AG08396 (cell line): Measurements from ENCODE around the gene CLK2.
A peak's percentile ranks its signal among the peaks of the same experiment; 100 is the strongest.

Experiments used
- DNase-seq: peaks from one replicate; pipeline ENCODE4 v3.0.0; 2012; ENCODE audit warnings: low spot score, mixed read lengths

The CLK2 gene

GRCh38 chr1:155273343-155274245, at the start of gene CLK2:
Gene CLK2 (minus strand): TSS chr1:155273504. CDS start chr1:155270977, 2,527 bp downstream.
- peak; percentile 97 for DNase-seq

- DNase-seq: peak; percentile 65
Observed at GRCh38 chr1:155322571-155322952, 49.3 kb upstream of the CLK2 start.

GRCh38 chr1:155321639-155322503, 48.6 kb upstream of the CLK2 start:
- DNase-seq: peak; percentile 15

GRCh38 chr1:155320661-155321617, 47.6 kb upstream of the CLK2 start, which contains the start of gene RUSC1:
Gene RUSC1 (plus strand): TSS chr1:155320894. CDS start chr1:155321774, 880 bp downstream.
- DNase-seq: peak; percentile 84

GRCh38 chr1:155320252-155320651, 46.9 kb upstream of the CLK2 start:
- DNase-seq: no peak

- DNase-seq: no peak
Observed at GRCh38 chr1:155319536-155319935, 46.2 kb upstream of the CLK2 start.

GRCh38 chr1:155318082-155318481, 44.8 kb upstream of the CLK2 start:
- DNase-seq: no peak

GRCh38 chr1:155316922-155317321, 43.6 kb upstream of the CLK2 start:
- no peak for DNase-seq

- DNase-seq: no peak
Observed at GRCh38 chr1:155313261-155313660, 40.0 kb upstream of the CLK2 start.

- no peak for DNase-seq
Observed at GRCh38 chr1:155309423-155310021, 36.2 kb upstream of the CLK2 start.

- DNase-seq: peak; percentile 97
Observed at GRCh38 chr1:155308493-155309422, 35.5 kb upstream of the CLK2 start, which contains the start of gene FDPS. Gene FDPS (plus strand): TSS chr1:155308866. CDS start chr1:155309790, 924 bp downstream.

GRCh38 chr1:155307247-155307740, 34.0 kb upstream of the CLK2 start:
- no peak for DNase-seq

- no peak for DNase-seq
Observed at GRCh38 chr1:155305881-155306391, 32.6 kb upstream of the CLK2 start.

GRCh38 chr1:155304558-155305063, 31.3 kb upstream of the CLK2 start:
- no peak for DNase-seq

- no peak for DNase-seq
Observed at GRCh38 chr1:155301342-155301841, 28.1 kb upstream of the CLK2 start, which contains the start of gene PKLR. Gene PKLR (minus strand): TSS chr1:155301438. CDS start chr1:155301395, 43 bp downstream.

GRCh38 chr1:155300553-155301329, 27.4 kb upstream of the CLK2 start:
- no peak for DNase-seq

GRCh38 chr1:155300024-155300423, 26.7 kb upstream of the CLK2 start:
- no peak for DNase-seq

GRCh38 chr1:155297384-155297783, 24.1 kb upstream of the CLK2 start:
- no peak for DNase-seq
